ENCODE data around the gene KCTD10. TPM values are rescaled to one million over a fixed set of nuclear protein-coding genes. Genes with fewer than 3 reads are reported as not detected.

Gene KCTD10
- polyA plus RNA-seq = 84.5 to 128 TPM (median 107 TPM) in 3 replicates
- 30.5 TPM for polyA plus RNA-seq (2011; ENCODE audit: low read depth)
- 101 and 133 TPM in 2 replicates for polyA plus RNA-seq (2011; cell fraction: cytosol; rRNA removed)
- 140 and 149 TPM in 2 replicates for polyA plus RNA-seq (2011; cell fraction: nucleus; rRNA removed)
- polyA plus RNA-seq (2012; ENCODE audit: low replicate concordance) = 31.4 and 73.7 TPM in 2 replicates
- 155 to 268 TPM (median 173 TPM) in 3 replicates for polyA minus RNA-seq
- polyA minus RNA-seq (2011; cell fraction: cytosol; rRNA and poly(A)+ RNA removed) = 80.2 TPM
- polyA minus RNA-seq (2011; cell fraction: nucleus; rRNA and poly(A)+ RNA removed) = 127 and 165 TPM in 2 replicates

- peak within 1 kb of the TSS; percentile 97 for H2AFZ ChIP-seq (ENCODE audit: control insufficient read depth, low read length)
- H3K4me1 ChIP-seq (ENCODE audit: control insufficient read depth, extremely low read depth, insufficient read depth, low read length) = peaks cover 18% of the 10 kb centered on the region
- peaks cover 7% of the 10 kb centered on the region for H4K20me1 ChIP-seq (ENCODE audit: control insufficient read depth, extremely low read depth, insufficient read depth, low read length)
- peaks cover 4 to 12% of the 10 kb centered on the region in 2 experiments for H3K36me3 ChIP-seq (ENCODE audit: control insufficient read depth in 2 of 2, extremely low read depth in 1 of 2, insufficient read depth in 2 of 2, low read length in 2 of 2)
- H3K9me1 ChIP-seq (ENCODE audit: control insufficient read depth, extremely low read depth, insufficient read depth, low read length) = no peaks in the 10 kb centered on the region
- peak within 1 kb of the TSS; percentile 63 to 90 (median 76) for H3K4me3 ChIP-seq (ENCODE audit: control insufficient read depth in 2 of 3, extremely low read depth in 1 of 3, insufficient read depth in 2 of 3, low read depth in 1 of 3, low read length in 3 of 3)
- FAIRE-seq = no peak
- H3K9ac ChIP-seq (ENCODE audit: control insufficient read depth, extremely low read depth, insufficient read depth, low read length) = peak within 1 kb of the TSS; percentile 94
- TF ChIP-seq EZH2 (IDR thresholded peaks at IDR 0.05; ENCODE audit: low read length) = no peak
- no peak for TF ChIP-seq CTCF (optimal IDR thresholded peaks at IDR 0.05 in 1 of 3, IDR thresholded peaks at IDR 0.05 in 1 of 3, conservative IDR thresholded peaks at IDR 0.05 in 1 of 3; ENCODE audit: extremely low read depth in 1 of 3, insufficient read depth in 2 of 3, low read length in 3 of 3)
- H3K4me2 ChIP-seq (ENCODE audit: control insufficient read depth, extremely low read depth, insufficient read depth, low read depth, low read length) = peak within 1 kb of the TSS; percentile 92
- dilution Hi-C loops (cut with MboI; ENCODE audit: extremely low pct_ligation_motif_present, low sequenced_read_pairs) = no loop called here
- H3K27me3 ChIP-seq (ENCODE audit: control insufficient read depth, extremely low read depth, insufficient read depth, low read length) = no peaks in the 10 kb centered on the region
- H3K79me2 ChIP-seq (ENCODE audit: control insufficient read depth, insufficient read depth, low read length) = peaks cover 71% of the 10 kb centered on the region
- H3K27ac ChIP-seq (ENCODE audit: control insufficient read depth, insufficient read depth, low read length) = peak within 1 kb of the TSS; percentile 98
- H3K9me3 ChIP-seq (ENCODE audit: control insufficient read depth, low read depth, low read length) = no peaks in the 10 kb centered on the region
- DNase-seq (ENCODE audit: low read depth, low spot score) = peak; percentile 15
These were observed at the start of gene KCTD10, which contains the start of gene UBE3B for GRCh38 chr12:109477185-109477962. TSS of gene KCTD10 (minus strand) at chr12:109477300. CDS start at chr12:109477262, 38 bp downstream. TSS of gene UBE3B (plus strand) at chr12:109477634. CDS start at chr12:109483552, 5,918 bp downstream.

- Histone ChIP-seq H3K27ac (ENCODE audit: control insufficient read depth, insufficient read depth, low read length) (no peak overlapping the region), H3K27me3 (ENCODE audit: control insufficient read depth, extremely low read depth, insufficient read depth, low read length) (no peaks in the 10 kb centered on the region), H3K4me2 (ENCODE audit: control insufficient read depth, extremely low read depth, insufficient read depth, low read depth, low read length) (no peak overlapping the region), H3K4me3 (ENCODE audit: control insufficient read depth in 2 of 3, extremely low read depth in 1 of 3, insufficient read depth in 2 of 3, low read depth in 1 of 3, low read length in 3 of 3) (no peak overlapping the region), H3K9me1 (ENCODE audit: control insufficient read depth, extremely low read depth, insufficient read depth, low read length) (no peaks in the 10 kb centered on the region), H2AFZ (ENCODE audit: control insufficient read depth, low read length) (no peak overlapping the region), H3K9me3 (ENCODE audit: control insufficient read depth, low read depth, low read length) (no peaks in the 10 kb centered on the region), H3K36me3 (ENCODE audit: control insufficient read depth in 2 of 2, extremely low read depth in 1 of 2, insufficient read depth in 2 of 2, low read length in 2 of 2) (peaks cover 13 to 37% of the 10 kb centered on the region in 2 experiments), H3K9ac (ENCODE audit: control insufficient read depth, extremely low read depth, insufficient read depth, low read length) (no peak overlapping the region), H3K4me1 (ENCODE audit: control insufficient read depth, extremely low read depth, insufficient read depth, low read length) (no peaks in the 10 kb centered on the region), H3K79me2 (ENCODE audit: control insufficient read depth, insufficient read depth, low read length) (no peaks in the 10 kb centered on the region), H4K20me1 (ENCODE audit: control insufficient read depth, extremely low read depth, insufficient read depth, low read length) (no peaks in the 10 kb centered on the region)
- TF ChIP-seq EZH2 (IDR thresholded peaks at IDR 0.05; ENCODE audit: low read length) = no peak
- TF ChIP-seq CTCF (optimal IDR thresholded peaks at IDR 0.05 in 1 of 3, IDR thresholded peaks at IDR 0.05 in 1 of 3, conservative IDR thresholded peaks at IDR 0.05 in 1 of 3; ENCODE audit: extremely low read depth in 1 of 3, insufficient read depth in 2 of 3, low read length in 3 of 3) = no peak
- dilution Hi-C loops (cut with MboI; ENCODE audit: extremely low pct_ligation_motif_present, low sequenced_read_pairs) = loop anchor here (25.0 kb wide), 1 partner anchor 262 kb away; no protein-coding TSS in a partner anchor
- FAIRE-seq (no peak), DNase-seq (ENCODE audit: low read depth, low spot score) (no peak)
These were observed 48.1 kb upstream of the KCTD10 start for GRCh38 chr12:109525279-109525585.
